Epithelial cell of esophagus (primary cell): ENCODE data around the gene MEGF6.

Experiments used
- DNase-seq: peaks from one replicate; pipeline ENCODE4 v3.0.0; 2010; ENCODE audit warnings: low read depth
- H3K4me3 ChIP-seq: 2 replicates; pipeline ENCODE4 v1.5.1; 2011; ENCODE audit warnings: mild to moderate bottlenecking, low read length, control low read depth
- CTCF ChIP-seq: IDR thresholded peaks from 2 replicates; pipeline ENCODE4 v1.5.1; 2011; ENCODE audit warnings: low read depth, mild to moderate bottlenecking, low read length, control low read depth, inconsistent platforms; ENCODE audit not compliant: insufficient read depth; ENCODE audit errors: missing control alignments

The MEGF6 gene

DNA sequence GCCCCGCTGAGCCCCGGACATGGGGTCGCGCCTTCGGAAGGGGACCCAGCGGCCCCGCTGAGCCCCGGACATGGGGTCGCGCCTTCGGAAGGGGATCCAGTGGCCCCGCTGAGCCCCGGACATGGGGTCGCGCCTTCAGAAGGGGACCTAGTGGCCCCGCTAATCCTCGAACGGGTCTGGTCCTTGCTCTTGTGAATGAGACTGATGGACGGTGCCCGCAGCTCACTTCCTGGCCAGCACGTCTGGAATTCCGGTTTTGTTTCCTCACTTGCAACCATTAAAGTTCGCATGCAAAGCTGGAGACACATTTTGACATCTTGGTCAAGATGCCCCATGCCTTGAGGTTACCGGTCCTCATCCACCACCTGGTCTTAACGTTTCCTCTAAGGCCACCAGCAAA is 33.0 kb upstream of the MEGF6 start:
- DNase-seq = no peak
- no peak overlapping the region for H3K4me3 ChIP-seq
- no peak for TF ChIP-seq CTCF

GRCh38 chr1:3642919-3643675 is 31.8 kb upstream of the MEGF6 start:
- DNase-seq = no peak
- no peak overlapping the region for H3K4me3 ChIP-seq

GRCh38 chr1:3641816-3642215 is 30.5 kb upstream of the MEGF6 start:
- TF ChIP-seq CTCF = no peak
- no peak overlapping the region for H3K4me3 ChIP-seq
- no peak for DNase-seq

More at GRCh38 chr1:3642919-3643675, 31.8 kb upstream of the MEGF6 start:
- TF ChIP-seq CTCF = no peak

DNA sequence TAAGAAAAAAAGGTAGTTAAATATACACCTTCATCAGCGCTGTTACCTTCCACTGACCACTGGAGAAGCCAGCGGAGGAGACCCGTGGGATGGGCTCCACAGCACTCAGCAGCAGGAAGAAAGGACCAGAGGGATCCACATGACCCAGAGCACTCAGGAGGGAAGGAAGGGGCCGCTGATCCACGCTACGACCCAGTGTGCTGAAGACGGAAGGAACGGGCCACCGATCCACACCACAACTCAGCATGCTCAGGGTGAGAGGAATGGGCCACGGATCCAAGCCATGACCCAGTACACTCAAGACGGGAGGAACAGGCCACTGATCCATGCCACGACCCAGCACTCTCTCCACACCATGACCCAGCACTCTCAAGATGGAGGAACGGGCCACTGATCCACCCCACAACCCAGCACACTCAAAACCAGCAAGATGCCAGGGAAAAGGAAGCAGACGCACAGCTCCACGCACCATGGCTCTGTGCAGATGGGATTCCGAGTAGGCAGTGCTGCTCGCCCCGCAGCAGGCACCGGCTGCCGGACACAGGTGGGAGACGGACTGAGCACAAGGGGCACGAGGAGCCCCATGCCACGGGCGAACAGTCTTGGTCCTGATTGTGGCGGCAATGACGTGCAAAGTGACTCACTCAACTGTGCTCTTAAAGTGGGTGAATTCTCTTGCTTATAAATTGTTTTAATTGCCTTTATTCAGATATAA is 29.9 kb upstream of the MEGF6 start:
- no peak for DNase-seq
- H3K4me3 ChIP-seq = no peak overlapping the region
- TF ChIP-seq CTCF = no peak

- no peak overlapping the region for H3K4me3 ChIP-seq
- no peak for DNase-seq
- TF ChIP-seq CTCF = no peak
These were observed 29.0 kb upstream of the MEGF6 start for GRCh38 chr1:3640121-3640837.

- TF ChIP-seq CTCF = no peak
- DNase-seq = no peak
- no peak overlapping the region for H3K4me3 ChIP-seq
These were observed 28.1 kb upstream of the MEGF6 start for GRCh38 chr1:3639397-3639911.
